GM13976 (cell line): ENCODE measurements around the gene SHISAL2A.

Source experiments
- DNase-seq: peaks from one replicate; pipeline ENCODE4 v3.0.0; 2012; ENCODE audit warnings: low spot score
- CTCF ChIP-seq: IDR thresholded peaks from 2 replicates; pipeline ENCODE4 v1.5.1; 2012; ENCODE audit warnings: borderline replicate concordance, mild to moderate bottlenecking; ENCODE audit not compliant: insufficient read depth; ENCODE audit errors: extremely low read depth, missing control alignments, control extremely low read depth
- in situ Hi-C: fragments of 300-500 bp; cut with MboI; formaldehyde crosslinking; loops from one replicate; pipeline ENCODE4 v1.12.0; 2022; ENCODE audit warnings: low sequenced_read_pairs, mixed read lengths, inconsistent platforms; ENCODE audit not compliant: unreplicated experiment

The SHISAL2A gene

GRCh38 chr1:52613636-52614373, 19.2 kb upstream of the SHISAL2A start:
- in situ Hi-C loops, result no loop called here
- TF ChIP-seq CTCF, result no peak

GRCh38 chr1:52614671-52615070, 18.3 kb upstream of the SHISAL2A start:
- DNase-seq, result no peak
- TF ChIP-seq CTCF, result no peak
- in situ Hi-C loops, result no loop called here

More at GRCh38 chr1:52613636-52614373, 19.2 kb upstream of the SHISAL2A start:
- no peak for DNase-seq

- in situ Hi-C loops, result no loop called here
- no peak for DNase-seq
- no peak for TF ChIP-seq CTCF
Measured at GRCh38 chr1:52615489-52616042, 17.4 kb upstream of the SHISAL2A start.

- no peak for DNase-seq
- in situ Hi-C loops, result no loop called here
- no peak for TF ChIP-seq CTCF
Measured at GRCh38 chr1:52621950-52622349, 11.0 kb upstream of the SHISAL2A start.

- DNase-seq, result no peak
- no peak for TF ChIP-seq CTCF
- in situ Hi-C loops, result no loop called here
Measured at GRCh38 chr1:52623812-52624211, 9.2 kb upstream of the SHISAL2A start.

GRCh38 chr1:52627028-52627427, 5.9 kb upstream of the SHISAL2A start:
- in situ Hi-C loops, result no loop called here
- no peak for DNase-seq
- TF ChIP-seq CTCF, result no peak
